ENCODE results near the gene MACROD2.

The MACROD2 gene

DNA sequence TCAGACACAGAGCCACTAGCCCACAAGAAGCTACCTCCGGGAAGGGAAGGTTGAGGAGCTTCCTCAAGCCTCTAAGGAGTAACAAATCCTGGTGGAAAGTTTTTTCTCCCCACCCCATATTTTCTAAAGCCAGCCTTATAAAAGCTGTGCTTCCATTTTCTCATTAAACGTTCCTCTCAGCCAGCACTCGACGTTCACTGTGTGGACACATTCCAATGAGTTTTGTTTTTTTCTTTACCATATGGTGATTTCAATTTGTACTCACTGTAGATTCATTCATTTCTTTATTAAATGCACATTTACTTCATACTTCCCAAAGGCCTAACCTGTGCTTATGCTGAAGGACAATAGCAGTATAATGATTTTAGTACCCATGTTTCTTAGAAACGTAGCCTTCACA lies 536.5 kb downstream of the MACROD2 start:
- H3K4me3 ChIP-seq (ENCODE audit: low read depth, low read length) = no peak overlapping the region
- no peaks in the 10 kb centered on the region for H3K36me3 ChIP-seq
- peaks cover 2% of the 10 kb centered on the region for H3K4me1 ChIP-seq
- no peaks in the 10 kb centered on the region for H3K9me3 ChIP-seq
- DNase-seq = no peak
- TF ChIP-seq, protein P1, sequence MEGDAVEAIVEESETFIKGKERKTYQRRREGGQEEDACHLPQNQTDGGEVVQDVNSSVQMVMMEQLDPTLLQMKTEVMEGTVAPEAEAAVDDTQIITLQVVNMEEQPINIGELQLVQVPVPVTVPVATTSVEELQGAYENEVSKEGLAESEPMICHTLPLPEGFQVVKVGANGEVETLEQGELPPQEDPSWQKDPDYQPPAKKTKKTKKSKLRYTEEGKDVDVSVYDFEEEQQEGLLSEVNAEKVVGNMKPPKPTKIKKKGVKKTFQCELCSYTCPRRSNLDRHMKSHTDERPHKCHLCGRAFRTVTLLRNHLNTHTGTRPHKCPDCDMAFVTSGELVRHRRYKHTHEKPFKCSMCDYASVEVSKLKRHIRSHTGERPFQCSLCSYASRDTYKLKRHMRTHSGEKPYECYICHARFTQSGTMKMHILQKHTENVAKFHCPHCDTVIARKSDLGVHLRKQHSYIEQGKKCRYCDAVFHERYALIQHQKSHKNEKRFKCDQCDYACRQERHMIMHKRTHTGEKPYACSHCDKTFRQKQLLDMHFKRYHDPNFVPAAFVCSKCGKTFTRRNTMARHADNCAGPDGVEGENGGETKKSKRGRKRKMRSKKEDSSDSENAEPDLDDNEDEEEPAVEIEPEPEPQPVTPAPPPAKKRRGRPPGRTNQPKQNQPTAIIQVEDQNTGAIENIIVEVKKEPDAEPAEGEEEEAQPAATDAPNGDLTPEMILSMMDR (IDR thresholded peaks at IDR 0.05; ENCODE audit: low read depth, low read length) = no peak
- no peaks in the 10 kb centered on the region for H3K27me3 ChIP-seq

DNA sequence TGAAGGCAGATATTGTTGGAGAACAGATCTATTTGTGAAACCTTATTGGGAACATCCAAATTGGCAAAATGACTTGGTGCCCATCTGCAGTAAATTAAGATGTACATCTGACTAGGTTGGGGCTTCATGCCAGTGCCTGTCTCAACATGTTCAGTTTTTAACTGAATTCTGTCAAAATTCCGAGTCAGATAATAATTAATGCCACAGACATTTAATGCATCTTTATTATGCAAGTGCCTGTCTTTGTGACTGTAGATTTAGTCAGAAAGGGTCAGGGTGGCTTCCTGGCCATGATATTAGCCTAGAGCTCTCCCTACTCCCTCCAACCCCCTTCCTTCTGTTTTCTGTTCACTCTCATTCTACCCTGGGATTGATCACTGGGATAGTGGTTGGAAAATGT lies 541.4 kb downstream of the MACROD2 start:
- TF ChIP-seq, protein P1 (IDR thresholded peaks at IDR 0.05; ENCODE audit: low read depth, low read length) = no peak
- no peak for DNase-seq
- no peaks in the 10 kb centered on the region for H3K36me3 ChIP-seq
- H3K9me3 ChIP-seq = no peaks in the 10 kb centered on the region
- no peak overlapping the region for H3K4me3 ChIP-seq (ENCODE audit: low read depth, low read length)
- H3K4me1 ChIP-seq = peaks cover 8% of the 10 kb centered on the region
- no peaks in the 10 kb centered on the region for H3K27me3 ChIP-seq

DNA sequence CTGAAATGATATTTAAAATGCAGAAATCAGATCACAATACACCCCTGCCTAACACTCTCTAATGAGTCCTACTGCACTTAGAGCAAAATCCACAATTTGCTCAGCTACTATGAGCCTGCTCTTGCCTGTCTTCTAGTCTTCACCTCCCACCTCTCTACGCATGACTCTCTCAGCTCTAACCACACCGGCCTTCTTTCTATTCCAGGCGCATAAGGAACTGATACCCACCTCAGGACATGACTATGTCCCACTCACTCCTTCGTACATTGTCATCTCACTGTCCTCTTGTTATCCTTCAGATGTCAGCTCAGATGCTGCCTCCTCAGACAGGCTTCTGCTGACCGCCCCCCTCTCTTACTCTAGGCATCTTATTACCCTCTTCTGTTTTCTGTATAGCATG lies 543.1 kb downstream of the MACROD2 start:
- H3K4me3 ChIP-seq (ENCODE audit: low read depth, low read length) = no peak overlapping the region
- H3K4me1 ChIP-seq = peaks cover 8% of the 10 kb centered on the region
- no peaks in the 10 kb centered on the region for H3K27me3 ChIP-seq
- DNase-seq = no peak
- no peaks in the 10 kb centered on the region for H3K9me3 ChIP-seq
- TF ChIP-seq, protein P1 (IDR thresholded peaks at IDR 0.05; ENCODE audit: low read depth, low read length) = no peak
- no peaks in the 10 kb centered on the region for H3K36me3 ChIP-seq

DNA sequence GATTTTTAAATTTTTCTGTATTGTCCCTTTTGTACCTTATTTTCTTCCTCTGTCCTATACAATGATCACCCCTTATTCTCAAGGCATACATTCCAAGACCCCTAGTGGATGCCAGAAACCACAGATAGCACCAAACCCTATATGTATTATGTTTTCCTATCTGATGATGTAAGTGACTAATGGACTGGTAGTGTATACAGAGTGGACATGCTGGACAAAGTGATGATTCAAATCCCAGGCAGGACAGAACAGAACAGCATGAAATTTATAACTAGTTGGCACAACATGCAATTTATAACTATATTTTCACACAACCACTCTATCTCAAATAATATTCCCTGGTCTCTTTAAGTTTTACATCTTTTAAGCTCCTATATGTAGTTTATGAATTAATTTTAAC lies 547.7 kb downstream of the MACROD2 start:
- no peaks in the 10 kb centered on the region for H3K27me3 ChIP-seq
- H3K4me1 ChIP-seq = no peaks in the 10 kb centered on the region
- TF ChIP-seq, protein P1 (IDR thresholded peaks at IDR 0.05; ENCODE audit: low read depth, low read length) = no peak
- H3K9me3 ChIP-seq = no peaks in the 10 kb centered on the region
- no peaks in the 10 kb centered on the region for H3K36me3 ChIP-seq
- no peak for DNase-seq
- no peak overlapping the region for H3K4me3 ChIP-seq (ENCODE audit: low read depth, low read length)

DNA sequence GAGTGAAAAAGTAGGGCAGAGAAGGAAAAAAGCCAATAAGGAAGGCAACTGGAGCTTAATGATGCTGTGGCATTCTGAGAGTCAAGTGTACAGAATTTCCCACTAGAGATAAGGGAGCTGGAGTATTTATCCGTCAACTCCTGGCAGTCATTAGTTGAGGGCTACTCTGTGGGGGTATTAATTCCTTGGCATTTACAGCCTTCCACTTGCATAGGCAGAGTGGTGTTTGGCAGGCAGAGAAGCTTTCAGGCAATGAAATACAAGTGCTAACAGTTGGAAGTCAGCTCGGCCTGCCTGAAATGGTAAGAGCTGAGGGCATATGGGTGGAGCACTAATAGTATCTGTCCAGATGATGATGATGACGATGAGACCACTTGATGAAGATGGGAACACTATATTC lies 549.4 kb downstream of the MACROD2 start:
- H3K4me3 ChIP-seq (ENCODE audit: low read depth, low read length) = no peak overlapping the region
- no peaks in the 10 kb centered on the region for H3K36me3 ChIP-seq
- no peaks in the 10 kb centered on the region for H3K27me3 ChIP-seq
- DNase-seq = no peak
- TF ChIP-seq, protein P1 (IDR thresholded peaks at IDR 0.05; ENCODE audit: low read depth, low read length) = no peak
- no peaks in the 10 kb centered on the region for H3K9me3 ChIP-seq
- H3K4me1 ChIP-seq = no peaks in the 10 kb centered on the region

DNA sequence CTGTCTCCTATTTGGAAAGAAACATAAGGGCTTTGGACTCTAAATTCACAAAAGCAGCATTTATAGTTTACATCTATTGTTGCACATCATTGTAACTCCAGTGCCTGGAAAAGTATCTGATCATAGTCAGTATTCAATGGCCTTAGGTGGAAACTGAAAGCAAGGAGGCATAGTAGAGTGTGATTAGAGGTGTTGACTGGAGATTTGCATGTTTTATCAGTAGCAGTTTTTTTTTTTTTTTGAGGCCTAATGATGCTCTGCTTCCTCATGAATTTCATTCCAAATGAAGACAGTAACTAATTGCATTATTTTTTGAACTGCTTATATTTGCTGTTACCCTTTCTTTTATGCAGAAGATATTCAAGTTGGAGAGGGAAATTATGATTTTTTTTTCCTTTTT lies 555.3 kb downstream of the MACROD2 start:
- Histone ChIP-seq H3K4me1 (no peaks in the 10 kb centered on the region), H3K27me3 (no peaks in the 10 kb centered on the region), H3K9me3 (no peaks in the 10 kb centered on the region), H3K36me3 (no peaks in the 10 kb centered on the region), H3K4me3 (ENCODE audit: low read depth, low read length) (no peak overlapping the region)
- no peak for DNase-seq
- TF ChIP-seq, protein P1 (IDR thresholded peaks at IDR 0.05; ENCODE audit: low read depth, low read length) = no peak
